ENCODE data around the gene NAALADL2.
"Not testable (repeated sequence)": the region's sequence is repeated elsewhere in the genome, so short reads cannot be mapped to it uniquely, and the experiment has no call there.

The NAALADL2 gene

DNA sequence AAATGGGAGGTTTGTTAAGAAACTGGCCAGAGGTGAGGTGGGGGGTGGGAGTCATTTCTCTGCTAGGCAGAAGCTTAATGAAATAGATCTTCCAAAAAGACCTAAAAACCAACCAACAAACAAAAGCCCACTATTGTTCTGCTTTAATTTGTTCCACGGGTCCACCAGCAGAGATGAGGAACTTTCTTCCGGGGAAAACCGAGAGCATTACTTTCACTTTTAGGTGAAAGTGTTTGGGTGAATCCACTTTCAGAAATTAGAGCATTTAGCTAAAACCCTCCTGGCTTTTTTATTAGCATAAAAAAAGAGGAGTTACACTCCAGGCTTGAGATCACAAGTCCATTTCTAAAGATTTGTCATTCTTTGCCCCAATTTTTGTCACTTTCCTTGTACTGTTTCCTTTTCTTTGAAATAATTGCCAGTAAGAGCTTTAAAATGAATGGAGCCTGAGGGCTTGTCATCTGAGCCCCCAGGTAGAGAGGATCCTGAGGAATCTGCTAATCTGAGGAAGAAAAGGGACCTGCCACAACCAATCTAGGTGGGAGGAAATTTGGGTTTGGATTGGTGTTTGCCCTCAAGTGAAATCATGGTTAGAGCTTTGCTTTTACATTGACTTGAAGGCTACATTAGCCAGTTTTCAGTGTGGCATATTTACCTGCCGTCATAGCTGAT, 667.6 kb downstream of the NAALADL2 start:
- Histone ChIP-seq H3K27ac (ENCODE audit: low read length) (no peak overlapping the region), H3K4me1 (ENCODE audit: control insufficient read depth, insufficient read depth, low read length) (0 out of 2 replicates have a peak, but pooled peaks cover 2% of the 10 kb centered on the region), H3K36me3 (ENCODE audit: control insufficient read depth, insufficient read depth, low read length) (no peaks in the 10 kb centered on the region), H3K27me3 (ENCODE audit: control insufficient read depth, insufficient read depth, low read length) (no peaks in the 10 kb centered on the region), H3K9me3 (ENCODE audit: control insufficient read depth, insufficient read depth, low read length) (no peaks in the 10 kb centered on the region), H3K4me3 (ENCODE audit: low read length) (no peak overlapping the region)
- no CpG with 5 or more reads among the region's 4 CpGs for WGBS (ENCODE audit: insufficient coverage, insufficient read length)
- no peak for DNase-seq (ENCODE audit: low read depth, low spot score)

DNA sequence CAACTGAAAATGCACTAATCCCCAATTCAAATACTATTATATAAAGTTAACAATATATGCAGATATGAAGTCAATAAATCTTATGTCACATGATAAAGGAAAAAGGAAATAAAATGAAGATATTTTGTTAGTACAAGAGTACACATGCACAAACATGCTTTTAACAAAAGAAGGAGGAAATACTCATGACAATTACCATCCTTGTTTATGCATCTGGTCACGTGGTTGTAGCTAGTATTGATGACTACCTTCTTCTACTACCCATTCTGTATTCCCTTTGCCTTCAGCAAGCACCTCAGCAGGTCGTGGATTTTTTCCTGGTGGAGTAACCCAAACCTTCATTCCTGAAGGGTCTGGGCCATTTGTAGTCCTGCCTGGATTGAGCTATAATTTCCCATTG, 669.6 kb downstream of the NAALADL2 start:
- not testable (repeated sequence) for H3K9me3 ChIP-seq (ENCODE audit: control insufficient read depth, insufficient read depth, low read length); H3K27ac ChIP-seq (ENCODE audit: low read length); H3K4me1 ChIP-seq (ENCODE audit: control insufficient read depth, insufficient read depth, low read length); DNase-seq (ENCODE audit: low read depth, low spot score); H3K4me3 ChIP-seq (ENCODE audit: low read length); H3K36me3 ChIP-seq (ENCODE audit: control insufficient read depth, insufficient read depth, low read length); H3K27me3 ChIP-seq (ENCODE audit: control insufficient read depth, insufficient read depth, low read length)
- WGBS (ENCODE audit: insufficient coverage, insufficient read length) = no CpG with 5 or more reads among the region's 2 CpGs

DNA sequence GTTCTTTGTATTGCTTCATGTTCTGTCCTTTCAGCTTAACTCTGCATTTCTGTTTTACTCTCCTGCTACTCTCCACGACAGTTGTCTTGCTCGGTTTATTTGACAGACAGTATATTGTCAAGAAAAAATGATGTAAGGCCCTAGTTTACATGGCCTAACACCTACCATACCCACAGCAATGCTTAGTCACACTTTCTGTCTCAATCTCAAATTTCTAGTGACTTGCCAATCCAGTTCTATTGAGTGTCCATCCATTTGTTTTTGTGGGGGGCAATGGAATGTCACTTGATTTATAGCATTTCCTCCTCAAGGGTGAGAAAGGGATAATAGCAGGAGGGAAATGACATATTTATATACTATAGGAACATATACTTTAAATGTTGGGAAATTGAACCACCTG, 676.2 kb downstream of the NAALADL2 start:
- H3K4me3 ChIP-seq (ENCODE audit: low read length) = no peak overlapping the region
- H3K27ac ChIP-seq (ENCODE audit: low read length) = no peak overlapping the region
- no CpG with 5 or more reads among the region's 2 CpGs for WGBS (ENCODE audit: insufficient coverage, insufficient read length)
- no peaks in the 10 kb centered on the region for H3K36me3 ChIP-seq (ENCODE audit: control insufficient read depth, insufficient read depth, low read length)
- H3K9me3 ChIP-seq (ENCODE audit: control insufficient read depth, insufficient read depth, low read length) = no peaks in the 10 kb centered on the region
- no peaks in the 10 kb centered on the region for H3K27me3 ChIP-seq (ENCODE audit: control insufficient read depth, insufficient read depth, low read length)
- no peaks in the 10 kb centered on the region for H3K4me1 ChIP-seq (ENCODE audit: control insufficient read depth, insufficient read depth, low read length)
- DNase-seq (ENCODE audit: low read depth, low spot score) = no peak

DNA sequence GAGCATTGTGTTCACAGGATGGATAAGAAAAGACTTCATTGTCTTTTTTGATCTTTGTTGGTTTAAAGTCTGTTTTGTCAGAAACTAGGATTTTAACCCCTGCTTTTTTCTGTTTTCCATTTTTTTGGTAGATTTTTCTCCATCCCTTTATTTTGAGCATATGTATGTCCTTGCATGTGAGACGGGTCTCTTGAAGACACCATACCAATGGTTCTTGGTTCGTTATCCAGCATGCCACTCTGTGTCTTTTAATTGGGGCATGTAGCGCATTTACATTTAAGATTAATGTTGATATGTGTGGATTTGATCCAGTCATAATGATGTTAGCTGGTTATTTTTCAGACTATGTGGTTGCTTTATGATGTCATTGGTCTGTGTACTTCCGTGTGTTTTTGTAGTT, 687.0 kb downstream of the NAALADL2 start:
- Histone ChIP-seq H3K9me3 (ENCODE audit: control insufficient read depth, insufficient read depth, low read length) (no peaks in the 10 kb centered on the region), H3K36me3 (ENCODE audit: control insufficient read depth, insufficient read depth, low read length) (no peaks in the 10 kb centered on the region), H3K4me1 (ENCODE audit: control insufficient read depth, insufficient read depth, low read length) (no peaks in the 10 kb centered on the region), H3K27ac (ENCODE audit: low read length) (no peak overlapping the region), H3K4me3 (ENCODE audit: low read length) (no peak overlapping the region), H3K27me3 (ENCODE audit: control insufficient read depth, insufficient read depth, low read length) (no peaks in the 10 kb centered on the region)
- WGBS (ENCODE audit: insufficient coverage, insufficient read length) = no CpG with 5 or more reads among the region's 4 CpGs
- DNase-seq (ENCODE audit: low read depth, low spot score) = no peak

DNA sequence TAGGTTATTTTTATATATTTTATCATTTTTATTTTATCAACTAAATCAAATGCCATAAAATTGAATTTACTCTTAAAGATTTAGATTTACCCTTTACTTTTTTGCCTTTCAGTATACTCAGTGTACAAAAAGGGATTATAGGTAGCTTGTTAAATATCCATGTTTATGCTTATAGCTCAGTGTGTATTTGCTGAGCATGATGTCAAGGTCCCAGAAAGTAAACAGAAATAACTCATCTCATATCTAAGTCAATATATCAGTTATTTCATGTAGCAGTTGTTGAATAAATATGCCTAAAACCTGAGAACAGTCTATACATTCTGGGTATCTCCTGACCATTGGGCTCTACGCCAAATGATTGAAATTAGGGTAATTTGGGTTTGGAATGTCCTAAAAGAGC, 693.8 kb downstream of the NAALADL2 start:
- no peak overlapping the region for H3K27ac ChIP-seq (ENCODE audit: low read length)
- H3K27me3 ChIP-seq (ENCODE audit: control insufficient read depth, insufficient read depth, low read length) = no peaks in the 10 kb centered on the region
- H3K4me1 ChIP-seq (ENCODE audit: control insufficient read depth, insufficient read depth, low read length) = no peaks in the 10 kb centered on the region
- no peaks in the 10 kb centered on the region for H3K9me3 ChIP-seq (ENCODE audit: control insufficient read depth, insufficient read depth, low read length)
- DNase-seq (ENCODE audit: low read depth, low spot score) = no peak
- WGBS (ENCODE audit: insufficient coverage, insufficient read length) = no CpG with 5 or more reads among the region's 1 CpG
- no peak overlapping the region for H3K4me3 ChIP-seq (ENCODE audit: low read length)
- H3K36me3 ChIP-seq (ENCODE audit: control insufficient read depth, insufficient read depth, low read length) = no peaks in the 10 kb centered on the region

DNA sequence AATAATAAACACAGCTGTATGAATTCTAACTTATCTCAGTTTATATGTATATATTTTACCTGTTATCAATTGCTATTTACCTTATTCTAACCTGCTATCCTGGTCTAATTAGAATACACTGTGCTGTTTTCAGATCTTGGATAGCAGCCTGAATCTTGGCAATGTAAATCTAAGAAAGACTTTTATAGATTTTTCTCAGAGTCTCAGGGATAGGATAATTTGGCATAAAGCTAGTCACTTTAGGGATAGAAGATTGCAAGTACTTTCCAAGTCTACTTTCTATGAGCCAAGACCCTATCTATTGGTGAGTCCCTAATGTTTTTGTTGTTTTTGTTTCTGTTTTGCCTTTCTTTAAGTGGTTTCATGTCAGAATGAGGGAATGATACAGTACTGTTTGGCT, 695.7 kb downstream of the NAALADL2 start:
- Histone ChIP-seq H3K27me3 (ENCODE audit: control insufficient read depth, insufficient read depth, low read length) (no peaks in the 10 kb centered on the region), H3K4me1 (ENCODE audit: control insufficient read depth, insufficient read depth, low read length) (no peaks in the 10 kb centered on the region), H3K27ac (ENCODE audit: low read length) (no peak overlapping the region), H3K36me3 (ENCODE audit: control insufficient read depth, insufficient read depth, low read length) (no peaks in the 10 kb centered on the region), H3K9me3 (ENCODE audit: control insufficient read depth, insufficient read depth, low read length) (no peaks in the 10 kb centered on the region), H3K4me3 (ENCODE audit: low read length) (no peak overlapping the region)
- DNase-seq (ENCODE audit: low read depth, low spot score) = no peak

DNA sequence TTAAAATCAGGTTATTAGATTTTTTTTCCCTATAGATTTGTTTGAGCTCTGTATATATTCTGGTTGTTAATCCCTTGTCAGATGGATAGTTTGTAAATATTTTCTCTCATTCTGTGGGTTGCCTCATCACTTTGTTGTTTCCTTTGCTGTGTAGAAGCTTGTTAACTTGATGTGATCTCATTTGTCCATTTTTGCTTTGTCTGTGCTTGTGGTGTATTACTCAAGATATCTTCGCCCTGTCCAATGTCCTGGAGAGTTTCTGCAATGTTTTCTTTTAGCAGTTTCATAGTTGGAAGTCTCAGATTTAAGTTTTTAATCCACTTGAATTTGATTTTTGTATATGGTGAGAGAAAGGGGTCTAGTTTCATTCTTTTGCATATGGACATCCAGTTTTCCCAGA, 699.1 kb downstream of the NAALADL2 start:
- H3K27ac ChIP-seq (ENCODE audit: low read length) = no peak overlapping the region
- no peaks in the 10 kb centered on the region for H3K9me3 ChIP-seq (ENCODE audit: control insufficient read depth, insufficient read depth, low read length)
- WGBS (ENCODE audit: insufficient coverage, insufficient read length) = no CpG with 5 or more reads among the region's 1 CpG
- DNase-seq (ENCODE audit: low read depth, low spot score) = no peak
- H3K4me1 ChIP-seq (ENCODE audit: control insufficient read depth, insufficient read depth, low read length) = no peaks in the 10 kb centered on the region
- H3K4me3 ChIP-seq (ENCODE audit: low read length) = no peak overlapping the region
- no peaks in the 10 kb centered on the region for H3K27me3 ChIP-seq (ENCODE audit: control insufficient read depth, insufficient read depth, low read length)
- H3K36me3 ChIP-seq (ENCODE audit: control insufficient read depth, insufficient read depth, low read length) = no peaks in the 10 kb centered on the region

DNA sequence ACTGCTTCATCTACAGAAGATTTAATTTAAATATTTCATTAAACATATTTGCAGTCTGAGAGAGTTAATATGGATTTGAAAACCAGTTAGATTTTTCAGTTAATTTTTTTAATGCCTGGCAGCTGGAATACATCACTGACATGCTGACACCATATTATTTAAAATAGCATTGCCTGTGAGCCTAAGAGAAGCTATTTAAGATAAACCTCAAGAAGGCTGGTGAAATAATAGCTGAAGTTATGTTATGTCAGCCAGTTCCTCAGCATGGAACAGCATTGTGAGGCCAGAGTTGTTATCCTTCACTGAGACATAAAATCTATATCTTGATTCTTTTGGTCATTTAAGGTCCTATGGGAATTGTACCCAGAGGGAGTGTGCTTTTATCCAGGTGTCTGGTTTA, 705.2 kb downstream of the NAALADL2 start:
- H3K27ac ChIP-seq (ENCODE audit: low read length) = no peak overlapping the region
- no peaks in the 10 kb centered on the region for H3K4me1 ChIP-seq (ENCODE audit: control insufficient read depth, insufficient read depth, low read length)
- H3K36me3 ChIP-seq (ENCODE audit: control insufficient read depth, insufficient read depth, low read length) = no peaks in the 10 kb centered on the region
- no peak overlapping the region for H3K4me3 ChIP-seq (ENCODE audit: low read length)
- no peak for DNase-seq (ENCODE audit: low read depth, low spot score)
- no peaks in the 10 kb centered on the region for H3K9me3 ChIP-seq (ENCODE audit: control insufficient read depth, insufficient read depth, low read length)
- no peaks in the 10 kb centered on the region for H3K27me3 ChIP-seq (ENCODE audit: control insufficient read depth, insufficient read depth, low read length)

DNA sequence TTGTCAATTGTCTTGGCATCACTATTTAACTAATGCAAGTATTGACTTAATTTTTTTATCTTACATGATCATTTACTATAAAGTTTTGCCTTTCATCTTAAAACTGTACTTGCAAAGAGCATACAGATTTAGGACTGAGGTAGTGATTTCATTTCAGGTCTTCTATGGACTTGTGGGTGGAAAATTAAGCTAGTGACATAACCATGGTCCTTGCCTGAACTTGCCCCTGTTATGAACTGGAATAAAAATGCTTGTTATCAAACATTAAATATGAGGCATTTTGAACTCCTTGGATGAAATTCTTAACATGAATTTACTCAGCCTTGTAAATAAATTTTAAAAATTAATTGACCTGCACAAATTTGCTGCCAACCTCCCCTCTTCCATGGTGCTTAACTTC, 712.0 kb downstream of the NAALADL2 start:
- H3K36me3 ChIP-seq (ENCODE audit: control insufficient read depth, insufficient read depth, low read length) = no peaks in the 10 kb centered on the region
- H3K27me3 ChIP-seq (ENCODE audit: control insufficient read depth, insufficient read depth, low read length) = no peaks in the 10 kb centered on the region
- H3K4me1 ChIP-seq (ENCODE audit: control insufficient read depth, insufficient read depth, low read length) = no peaks in the 10 kb centered on the region; the same call in 1 of the 2 replicates
- DNase-seq (ENCODE audit: low read depth, low spot score) = no peak
- no peak overlapping the region for H3K27ac ChIP-seq (ENCODE audit: low read length)
- no peaks in the 10 kb centered on the region for H3K9me3 ChIP-seq (ENCODE audit: control insufficient read depth, insufficient read depth, low read length)
- no peak overlapping the region for H3K4me3 ChIP-seq (ENCODE audit: low read length)

DNA sequence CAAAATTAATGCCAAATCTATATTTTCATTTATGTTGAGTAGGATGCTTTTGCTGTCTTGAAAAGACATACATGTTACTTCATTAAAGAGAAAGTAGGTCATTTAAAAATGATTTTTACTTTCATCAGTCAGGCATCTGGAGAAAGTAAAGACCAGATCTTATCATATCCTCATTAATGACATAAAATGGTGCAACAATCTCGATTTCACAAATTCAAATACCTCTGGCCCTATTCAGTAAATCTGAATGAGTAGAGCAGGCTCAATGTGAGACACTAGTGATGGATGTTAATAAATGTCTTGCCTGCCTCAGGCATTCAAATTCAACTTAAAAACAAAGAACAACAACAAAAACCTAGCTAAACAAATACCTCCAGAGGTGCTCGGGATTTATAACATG, 714.1 kb downstream of the NAALADL2 start:
- Histone ChIP-seq H3K4me3 (ENCODE audit: low read length) (no peak overlapping the region), H3K4me1 (ENCODE audit: control insufficient read depth, insufficient read depth, low read length) (no peaks in the 10 kb centered on the region; the same call in 1 of the 2 replicates), H3K36me3 (ENCODE audit: control insufficient read depth, insufficient read depth, low read length) (no peaks in the 10 kb centered on the region), H3K27ac (ENCODE audit: low read length) (no peak overlapping the region), H3K9me3 (ENCODE audit: control insufficient read depth, insufficient read depth, low read length) (no peaks in the 10 kb centered on the region), H3K27me3 (ENCODE audit: control insufficient read depth, insufficient read depth, low read length) (no peaks in the 10 kb centered on the region)
- no peak for DNase-seq (ENCODE audit: low read depth, low spot score)
- WGBS (ENCODE audit: insufficient coverage, insufficient read length) = no CpG with 5 or more reads among the region's 2 CpGs

DNA sequence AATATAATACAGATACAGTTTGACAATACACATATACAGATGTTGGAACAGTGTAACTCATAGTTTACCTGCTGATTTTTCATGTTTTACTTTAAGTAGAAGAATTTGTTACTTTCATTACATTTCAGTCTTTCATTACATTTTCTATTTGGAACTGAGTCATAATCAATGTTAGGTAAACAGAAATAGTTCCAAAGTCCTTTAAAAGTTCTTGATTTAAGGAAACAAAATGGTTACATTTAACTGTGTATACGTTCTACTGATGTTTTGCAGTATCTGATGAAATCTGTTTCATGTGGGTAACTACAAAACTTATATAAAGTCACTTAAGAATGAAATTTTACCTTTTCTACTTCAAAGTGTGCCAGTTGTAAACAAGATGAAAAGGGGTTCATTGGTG, 721.2 kb downstream of the NAALADL2 start:
- WGBS (ENCODE audit: insufficient coverage, insufficient read length) = no CpG with 5 or more reads among the region's 1 CpG
- H3K4me3 ChIP-seq (ENCODE audit: low read length) = no peak overlapping the region
- H3K27me3 ChIP-seq (ENCODE audit: control insufficient read depth, insufficient read depth, low read length) = no peaks in the 10 kb centered on the region
- H3K9me3 ChIP-seq (ENCODE audit: control insufficient read depth, insufficient read depth, low read length) = no peaks in the 10 kb centered on the region
- no peak for DNase-seq (ENCODE audit: low read depth, low spot score)
- H3K4me1 ChIP-seq (ENCODE audit: control insufficient read depth, insufficient read depth, low read length) = no peaks in the 10 kb centered on the region; the same call in 1 of the 2 replicates
- no peaks in the 10 kb centered on the region for H3K36me3 ChIP-seq (ENCODE audit: control insufficient read depth, insufficient read depth, low read length)
- no peak overlapping the region for H3K27ac ChIP-seq (ENCODE audit: low read length)

Measured in iPS DF 6.9 (cell line).